Testis (tissue), 2 donors: ENCODE measurements around the gene HPDL.

ENCODE experiments used
- CTCF ChIP-seq, 3 experiments: fragments of 450-650 bp in 2 of 3; fragments of 200-600 bp in 1 of 3; sonication (generic) in 1 of 3; IDR thresholded peaks; one replicate each; pipeline ENCODE4 v1.5.1; 2016 to 2019; ENCODE audit warnings: antibody characterized with exemption in 3 of 3, mild to moderate bottlenecking in 2 of 3, moderate library complexity in 1 of 3
- POLR2A ChIP-seq: fragments of 450-650 bp; IDR thresholded peaks from one replicate; pipeline ENCODE4 v1.6.1; 2017; ENCODE audit warnings: antibody characterized with exemption, mild to moderate bottlenecking, moderate library complexity

- no peak for TF ChIP-seq CTCF (IDR thresholded peaks at IDR 0.05)
- no peak for TF ChIP-seq POLR2A
These were observed 4.1 kb upstream of the HPDL start for GRCh38 chr1:45322486-45323040.
